Fibroblast of villous mesenchyme (primary cell): ENCODE measurements around the gene PNLIPRP3. TPM values are rescaled to one million over a fixed set of nuclear protein-coding genes. Genes with fewer than 3 reads are reported as not detected.

Experiments
- DNase-seq: peaks from one replicate; pipeline ENCODE4 v3.0.0-alpha.2; 2010; ENCODE audit warnings: low read depth
- H3K4me3 ChIP-seq: 2 replicates; pipeline ENCODE4 v1.5.1; 2011; ENCODE audit warnings: low read depth, mild to moderate bottlenecking, low read length
- total RNA-seq: library from RNA; depleted of rRNA; stranded (reverse); fragments of >200 nt; gene quantifications from 2 replicates; pipeline ENCODE4 v1.2.3, GENCODE V29; 2012
- TF ChIP-seq, protein P1 (sequence below): IDR thresholded peaks from 2 replicates; pipeline ENCODE4 v1.5.1; 2012; ENCODE audit warnings: low read depth, mild to moderate bottlenecking, low read length; ENCODE audit not compliant: insufficient read depth

Gene PNLIPRP3
- total RNA-seq, 1 donor, result not detected

DNA sequence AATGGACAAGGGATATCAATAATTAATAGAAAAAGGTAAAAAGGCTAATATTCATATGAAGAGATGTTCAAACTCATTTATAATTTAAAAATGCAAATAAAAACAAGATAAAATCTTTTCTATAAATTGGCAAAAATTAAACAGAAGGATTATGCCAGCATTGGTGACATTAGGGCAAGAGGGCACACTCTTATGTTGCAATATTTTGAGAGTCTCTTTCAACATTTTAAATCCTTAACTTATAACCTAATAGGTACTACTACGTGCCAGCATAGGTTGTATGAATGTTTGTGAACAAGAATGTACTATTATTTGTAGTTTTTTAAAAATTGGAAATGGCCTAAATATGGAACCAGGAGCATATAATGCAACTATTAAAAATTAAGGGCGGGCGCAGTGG is 24.8 kb upstream of the PNLIPRP3 start:
- no peak overlapping the region for H3K4me3 ChIP-seq
- DNase-seq, result no peak
- TF ChIP-seq, protein P1, sequence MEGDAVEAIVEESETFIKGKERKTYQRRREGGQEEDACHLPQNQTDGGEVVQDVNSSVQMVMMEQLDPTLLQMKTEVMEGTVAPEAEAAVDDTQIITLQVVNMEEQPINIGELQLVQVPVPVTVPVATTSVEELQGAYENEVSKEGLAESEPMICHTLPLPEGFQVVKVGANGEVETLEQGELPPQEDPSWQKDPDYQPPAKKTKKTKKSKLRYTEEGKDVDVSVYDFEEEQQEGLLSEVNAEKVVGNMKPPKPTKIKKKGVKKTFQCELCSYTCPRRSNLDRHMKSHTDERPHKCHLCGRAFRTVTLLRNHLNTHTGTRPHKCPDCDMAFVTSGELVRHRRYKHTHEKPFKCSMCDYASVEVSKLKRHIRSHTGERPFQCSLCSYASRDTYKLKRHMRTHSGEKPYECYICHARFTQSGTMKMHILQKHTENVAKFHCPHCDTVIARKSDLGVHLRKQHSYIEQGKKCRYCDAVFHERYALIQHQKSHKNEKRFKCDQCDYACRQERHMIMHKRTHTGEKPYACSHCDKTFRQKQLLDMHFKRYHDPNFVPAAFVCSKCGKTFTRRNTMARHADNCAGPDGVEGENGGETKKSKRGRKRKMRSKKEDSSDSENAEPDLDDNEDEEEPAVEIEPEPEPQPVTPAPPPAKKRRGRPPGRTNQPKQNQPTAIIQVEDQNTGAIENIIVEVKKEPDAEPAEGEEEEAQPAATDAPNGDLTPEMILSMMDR, result no peak

DNA sequence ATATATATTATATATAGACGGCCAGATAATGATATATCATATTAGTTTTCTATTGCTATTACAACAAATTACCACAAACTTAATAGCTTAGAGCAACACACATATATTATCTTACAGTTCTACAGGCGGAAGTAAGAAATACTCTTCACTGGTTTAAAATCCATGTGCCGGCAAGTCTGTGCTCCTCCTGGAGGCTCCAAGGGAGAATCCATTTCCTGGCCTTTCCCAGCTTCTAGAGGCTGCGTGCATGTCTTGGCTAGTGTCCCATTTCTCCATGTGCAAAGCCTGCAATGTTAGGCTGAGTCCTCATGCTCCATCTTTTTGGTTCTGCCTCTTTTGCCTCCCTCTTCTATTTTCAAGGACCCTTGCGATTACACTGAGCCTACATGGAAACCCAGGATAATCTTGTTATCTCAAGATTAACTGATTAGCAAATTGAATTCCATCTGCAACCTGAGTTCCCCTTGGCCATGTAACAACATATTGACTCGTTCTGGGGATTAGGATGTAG is 23.9 kb upstream of the PNLIPRP3 start:
- TF ChIP-seq, protein P1, result no peak
- H3K4me3 ChIP-seq, result no peak overlapping the region
- no peak for DNase-seq

DNA sequence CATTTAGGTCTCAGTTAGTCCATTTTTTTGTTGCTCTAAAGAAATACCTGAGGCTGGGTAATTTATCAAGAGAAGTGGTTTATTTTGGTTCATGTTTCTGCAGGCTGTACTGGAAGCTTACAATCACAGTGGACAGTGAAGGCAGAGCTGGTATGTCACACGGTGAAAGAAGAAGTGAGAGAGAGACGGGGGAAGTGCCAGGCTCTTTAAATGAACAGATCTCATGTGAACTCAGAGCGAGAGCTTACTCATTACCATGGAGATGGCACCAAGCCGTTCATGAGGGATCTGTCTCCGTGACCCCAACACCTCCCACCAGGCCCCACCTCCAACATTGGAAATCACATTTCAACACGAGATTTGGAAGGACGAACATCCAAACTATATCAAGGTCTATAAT is 18.9 kb upstream of the PNLIPRP3 start:
- TF ChIP-seq, protein P1, result no peak
- H3K4me3 ChIP-seq, result no peak overlapping the region
- DNase-seq, result no peak

DNA sequence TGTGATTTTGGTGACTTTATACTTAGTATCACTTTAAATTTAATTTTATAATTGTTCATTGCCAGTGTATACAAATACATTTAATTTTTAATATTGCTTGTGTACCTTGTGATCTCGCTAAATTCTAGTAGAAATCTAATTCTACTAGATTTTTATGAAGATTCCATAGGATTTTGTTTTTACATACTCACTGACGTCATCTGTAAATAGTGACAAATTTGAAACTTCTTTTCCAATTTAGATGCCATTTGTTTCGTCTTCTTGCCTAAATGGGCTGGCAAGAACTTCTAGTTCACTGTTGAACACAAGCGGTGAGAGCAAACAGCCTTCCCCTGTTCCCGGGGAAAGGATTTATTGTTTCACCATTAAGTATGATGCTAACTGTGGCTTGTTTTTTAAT is 17.3 kb upstream of the PNLIPRP3 start:
- H3K4me3 ChIP-seq, result no peak overlapping the region
- TF ChIP-seq, protein P1, result no peak
- DNase-seq, result no peak

DNA sequence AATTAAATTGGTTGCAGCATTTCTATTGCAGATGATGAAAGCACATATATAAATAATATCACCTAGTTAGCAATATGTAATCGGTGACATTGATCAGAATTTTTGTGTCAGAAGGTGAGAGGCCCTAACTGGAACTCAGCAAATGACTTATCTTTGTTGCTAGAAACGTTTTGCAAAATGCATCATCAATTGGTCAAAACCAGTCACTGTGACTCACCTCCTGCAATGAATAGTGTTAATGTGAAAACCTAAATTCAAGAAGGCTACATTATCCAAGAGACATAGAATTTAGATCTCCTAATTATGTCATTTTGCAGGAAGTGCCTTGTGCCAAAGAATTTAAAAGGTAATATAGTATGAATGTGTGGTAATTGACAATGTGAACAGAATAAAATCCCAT is 9.8 kb upstream of the PNLIPRP3 start:
- DNase-seq, result no peak
- TF ChIP-seq, protein P1, result no peak
- no peak overlapping the region for H3K4me3 ChIP-seq

DNA sequence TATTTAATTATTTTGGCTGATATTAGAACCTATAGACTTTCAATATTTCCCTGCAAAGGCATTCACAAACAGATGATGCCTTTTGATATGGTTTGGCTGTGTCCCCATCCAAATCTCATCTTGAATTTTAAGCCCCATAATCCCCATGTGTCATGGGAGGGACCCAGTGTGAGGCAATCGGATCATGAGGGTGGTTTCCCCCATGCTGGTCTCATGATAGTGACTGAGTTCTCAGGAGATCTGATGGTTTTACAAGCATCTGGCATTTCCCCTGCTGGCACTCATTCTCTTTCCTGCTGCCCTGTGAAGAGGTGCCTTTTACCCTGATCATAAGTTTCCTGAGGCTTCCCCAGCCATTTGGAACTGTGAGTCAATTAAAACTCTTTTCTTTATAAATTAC is 9.3 kb upstream of the PNLIPRP3 start:
- TF ChIP-seq, protein P1, result no peak
- no peak for DNase-seq
- H3K4me3 ChIP-seq, result no peak overlapping the region

DNA sequence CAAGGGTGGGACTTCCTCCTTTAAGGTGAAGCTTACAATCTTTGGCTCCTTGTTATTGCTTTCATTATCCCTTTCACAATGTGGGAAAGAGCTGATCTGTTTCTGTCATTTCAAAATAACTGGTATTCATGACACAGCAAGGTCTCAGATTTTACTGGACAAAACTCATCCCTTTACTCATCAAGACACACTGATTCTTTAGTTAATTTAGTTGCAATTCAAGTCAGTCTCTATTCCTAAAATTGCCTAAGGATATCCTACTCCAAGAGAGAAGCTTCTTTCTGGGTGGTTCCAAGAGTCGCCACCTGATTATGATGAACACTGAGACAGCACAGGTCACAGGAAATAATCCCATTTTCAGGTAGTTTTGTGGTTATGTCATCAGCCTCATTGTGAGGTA is 5.8 kb upstream of the PNLIPRP3 start:
- TF ChIP-seq, protein P1, result no peak
- DNase-seq, result no peak
- no peak overlapping the region for H3K4me3 ChIP-seq
